Measurements from ENCODE around the gene OR2J2.
"Not testable (repeated sequence)": the region's sequence is repeated elsewhere in the genome, so short reads cannot be mapped to it uniquely, and the experiment has no call there.

OR2J2 gene

DNA sequence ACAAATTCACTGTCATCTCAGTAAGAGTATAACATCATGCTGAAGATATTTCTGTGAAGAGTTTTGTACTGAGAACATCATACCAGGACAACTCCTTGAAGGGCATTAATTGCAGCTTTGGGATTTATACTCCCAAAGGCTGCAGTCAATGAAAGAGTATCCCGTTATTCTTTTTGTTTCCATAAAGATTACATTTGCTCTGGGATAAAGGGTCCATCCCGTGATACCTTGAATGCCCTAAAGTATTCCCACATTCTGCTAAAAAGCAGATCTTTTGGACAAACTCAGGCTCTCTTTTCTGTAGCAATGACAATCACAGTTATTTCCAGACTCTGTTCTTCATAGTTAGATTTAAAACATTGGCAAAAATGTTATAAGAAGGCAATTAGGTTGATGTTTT, at the start of gene OR2J2:
Gene OR2J2 (plus strand): TSS at position 301 of the 400 bp plus-strand sequence. CDS start 2,729 bp downstream, outside the sequence.
- DNase-seq (ENCODE audit: insufficient read length, low spot score); FAIRE-seq: not testable (repeated sequence)

DNA sequence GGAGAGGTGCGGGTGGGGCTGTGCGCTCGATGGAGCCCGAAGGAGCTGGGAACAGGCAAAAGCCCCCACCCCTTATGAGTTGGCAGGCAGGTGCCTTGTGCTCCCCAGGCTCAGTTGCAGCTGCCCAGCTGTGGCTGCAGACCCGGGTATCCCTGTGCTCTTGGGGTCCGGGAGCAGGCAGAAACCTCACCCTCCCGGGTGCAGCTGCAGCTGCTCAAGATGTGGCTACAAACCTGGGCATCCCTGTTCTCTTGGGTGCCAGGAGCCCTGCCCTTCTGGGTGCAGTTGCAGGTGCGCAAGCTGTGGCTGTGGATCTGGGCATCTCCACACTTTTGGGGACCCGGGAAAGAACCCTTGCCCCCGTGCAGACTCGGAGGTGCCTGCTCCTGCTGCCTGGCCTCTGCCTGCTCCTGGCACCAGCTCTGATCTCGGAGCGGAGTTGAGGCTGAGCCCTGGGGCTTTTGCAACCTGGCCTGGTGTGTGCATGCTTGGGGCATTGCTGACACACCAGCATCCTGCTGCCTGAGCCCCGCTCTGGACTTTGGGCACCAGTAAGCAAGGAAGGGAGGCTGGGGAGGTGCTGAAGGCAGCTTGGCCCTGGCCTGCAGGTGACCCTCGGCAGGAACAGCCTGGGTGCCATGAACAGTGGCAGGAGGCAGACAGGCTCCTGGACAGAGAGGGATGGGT, 41.2 kb upstream of the OR2J2 start:
- FAIRE-seq (no peak), DNase-seq (ENCODE audit: insufficient read length, low spot score) (no peak)

DNA sequence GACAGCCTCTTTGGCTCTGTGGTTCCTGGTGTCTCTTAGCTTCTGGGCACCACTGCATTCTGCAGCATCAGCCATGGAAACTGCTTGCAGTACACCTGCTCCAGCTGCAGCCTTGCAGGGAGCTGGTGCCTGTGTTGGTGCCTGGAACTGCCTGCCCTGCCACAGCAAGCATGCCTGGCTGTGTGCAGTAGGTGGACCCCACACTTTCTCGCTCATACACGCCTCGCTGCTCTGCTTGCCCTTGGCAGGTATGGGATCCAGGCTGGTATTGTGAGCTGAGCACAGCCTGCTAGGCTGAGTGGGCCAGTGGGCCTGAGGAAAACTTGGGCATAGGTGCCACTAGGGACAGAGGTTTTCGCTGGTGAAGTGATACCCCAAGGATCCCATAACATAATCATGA, 40.1 kb upstream of the OR2J2 start:
- no peak for DNase-seq (ENCODE audit: insufficient read length, low spot score)
- no peak for FAIRE-seq

DNA sequence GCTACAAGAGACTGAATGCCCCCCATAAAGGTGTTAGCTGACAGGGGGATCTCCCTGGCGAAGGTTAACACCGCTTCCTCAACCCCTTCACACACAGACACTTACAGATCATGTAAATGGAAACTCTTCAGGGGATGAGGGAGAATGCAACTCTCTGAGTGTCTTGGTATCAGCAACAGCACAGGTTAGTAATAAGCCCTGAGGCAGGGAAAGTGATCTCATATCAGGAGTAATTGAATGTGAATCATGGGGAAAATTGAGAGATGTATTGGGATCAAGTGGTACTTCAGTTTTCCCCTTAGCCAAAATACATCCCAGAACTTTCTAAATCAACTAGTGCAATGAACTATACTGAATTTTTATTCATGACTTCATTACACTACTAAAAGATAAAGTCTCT, 39.0 kb upstream of the OR2J2 start:
- FAIRE-seq, result no peak
- no peak for DNase-seq (ENCODE audit: insufficient read length, low spot score)

DNA sequence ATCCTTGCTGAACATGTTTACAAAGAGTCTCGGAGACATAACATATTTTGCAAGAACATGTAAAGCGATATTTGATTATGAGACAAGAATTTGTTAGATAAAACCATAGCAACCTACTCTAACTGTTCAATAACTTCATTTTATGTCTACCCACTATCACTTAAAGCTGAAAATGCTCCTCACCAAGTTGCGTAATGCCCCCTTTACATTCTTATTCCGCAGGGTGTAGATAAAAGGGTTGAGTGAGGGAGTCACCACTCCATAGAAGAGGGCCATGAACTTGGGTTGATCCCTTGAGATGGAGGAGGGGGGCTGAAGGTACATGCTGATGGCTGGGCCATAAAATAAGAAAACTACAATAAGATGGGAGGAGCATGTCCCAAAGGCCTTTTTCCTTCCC, 33.0 kb upstream of the OR2J2 start:
- DNase-seq (ENCODE audit: insufficient read length, low spot score) (no peak), FAIRE-seq (no peak)

DNA sequence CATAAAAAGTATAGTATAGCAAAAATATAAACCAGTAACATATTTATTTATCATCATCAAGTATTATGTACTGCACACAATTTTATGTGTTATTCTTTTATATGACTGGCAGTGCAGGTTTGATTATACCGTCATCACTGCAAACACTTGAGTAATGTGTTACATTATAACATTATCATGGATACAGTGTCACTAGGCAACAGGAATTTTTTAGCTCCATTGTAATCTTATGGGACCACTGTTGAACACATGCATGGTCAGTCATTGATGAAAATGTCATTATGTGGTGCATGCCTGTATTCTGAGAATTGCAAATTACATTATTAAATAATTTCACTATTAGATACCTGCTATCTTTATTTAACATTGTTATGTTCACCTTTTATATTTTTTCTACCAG, 29.1 kb upstream of the OR2J2 start:
- DNase-seq (ENCODE audit: insufficient read length, low spot score) (no peak), FAIRE-seq (no peak)

DNA sequence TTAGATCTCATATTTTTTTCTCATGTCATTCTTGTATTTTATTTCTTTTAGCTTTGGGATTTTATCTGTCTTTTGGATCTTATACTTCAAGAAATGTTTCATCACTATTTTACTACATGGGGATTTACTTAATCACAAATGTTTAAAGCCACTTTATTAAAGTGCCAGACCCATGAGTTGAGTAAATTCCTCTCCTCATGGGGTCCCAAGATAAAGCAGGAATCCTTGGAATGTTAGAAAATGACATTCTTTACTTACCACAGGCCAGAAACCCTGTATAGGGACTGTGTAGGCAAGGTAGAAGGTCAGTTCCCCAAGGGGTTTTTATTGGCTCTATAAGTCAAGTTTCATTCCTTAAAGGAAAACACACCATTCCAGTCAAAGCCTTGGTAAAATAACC, 28.4 kb upstream of the OR2J2 start:
- no peak for FAIRE-seq
- DNase-seq (ENCODE audit: insufficient read length, low spot score), result peak; percentile 5

DNA sequence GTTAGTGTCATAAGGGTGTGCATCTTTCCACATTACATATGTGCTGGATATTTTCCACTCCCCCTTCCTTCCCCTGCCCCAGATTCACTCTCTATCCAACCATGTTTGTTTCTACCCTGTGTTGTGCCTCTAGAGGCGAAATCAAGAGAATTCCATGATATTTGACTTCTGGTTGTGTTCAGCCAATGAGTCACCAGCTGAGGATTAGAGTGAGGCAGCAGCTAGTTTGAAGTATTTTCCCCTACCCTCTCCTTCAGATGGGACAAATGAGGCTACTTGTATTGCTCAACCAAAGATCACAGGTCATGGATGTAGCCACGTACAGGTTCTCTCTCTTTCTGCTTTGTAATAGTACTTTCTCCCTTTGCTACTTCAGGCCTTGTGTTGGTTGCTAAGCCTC, 24.5 kb upstream of the OR2J2 start:
- DNase-seq (ENCODE audit: insufficient read length, low spot score), result no peak
- FAIRE-seq, result no peak

DNA sequence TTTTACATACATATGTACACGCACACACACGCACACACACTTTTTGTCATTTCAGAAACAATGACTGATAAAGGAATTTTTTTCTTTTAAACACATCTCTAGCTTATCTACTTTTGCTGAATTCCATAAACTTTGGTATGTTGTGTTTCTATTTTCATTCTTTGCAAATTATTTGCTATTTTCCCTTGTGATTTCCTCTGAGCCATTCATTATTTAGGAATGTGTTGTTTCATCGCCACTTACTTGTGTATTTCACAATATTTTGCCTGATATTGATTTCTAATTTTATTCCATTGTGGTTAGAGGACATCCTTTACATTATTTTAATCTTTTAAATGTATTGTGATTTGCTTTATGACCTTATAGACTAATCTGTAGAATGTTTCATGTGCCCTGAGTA, 23.6 kb upstream of the OR2J2 start:
- FAIRE-seq, result no peak
- no peak for DNase-seq (ENCODE audit: insufficient read length, low spot score)

DNA sequence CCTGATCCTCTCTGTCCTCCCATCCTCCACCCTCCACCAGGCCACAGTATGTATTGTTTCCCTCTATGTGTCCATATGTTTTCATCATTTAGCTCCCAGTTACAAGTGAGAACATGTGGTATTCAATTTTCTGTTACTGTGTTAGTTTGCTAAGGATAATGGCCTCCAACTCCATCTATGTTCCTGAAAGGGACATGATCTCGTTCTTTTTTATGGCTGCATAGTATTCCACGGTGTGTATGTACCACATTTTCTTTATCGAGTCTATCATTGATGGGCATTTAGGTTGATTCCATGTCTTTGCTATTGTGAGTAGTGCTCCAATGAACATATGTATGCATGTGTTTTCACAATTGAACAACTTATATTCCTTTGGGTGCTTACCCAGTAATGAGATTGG, 21.3 kb upstream of the OR2J2 start:
- not testable (repeated sequence) for DNase-seq (ENCODE audit: insufficient read length, low spot score); FAIRE-seq

DNA sequence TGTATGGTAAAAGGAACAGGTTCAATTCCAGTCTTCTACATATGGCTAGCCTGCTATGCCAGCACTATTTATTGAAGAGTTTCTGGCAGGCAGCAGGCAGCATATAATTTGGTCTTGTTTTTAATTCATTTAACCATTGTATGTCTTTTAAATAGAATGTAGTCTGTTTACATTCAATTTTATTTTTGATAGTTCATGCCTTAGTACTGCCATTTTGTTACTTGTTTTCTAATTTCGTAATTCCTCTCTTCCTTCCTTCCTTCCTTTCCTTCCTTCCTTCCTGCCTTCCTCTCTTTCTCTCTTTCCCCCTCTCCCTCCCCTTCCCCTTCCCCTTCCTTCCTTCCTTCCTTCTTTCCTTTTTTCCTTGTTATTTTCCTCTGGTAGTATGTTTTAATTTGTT, 17.6 kb upstream of the OR2J2 start:
- FAIRE-seq, result no peak
- DNase-seq (ENCODE audit: insufficient read length, low spot score), result no peak

DNA sequence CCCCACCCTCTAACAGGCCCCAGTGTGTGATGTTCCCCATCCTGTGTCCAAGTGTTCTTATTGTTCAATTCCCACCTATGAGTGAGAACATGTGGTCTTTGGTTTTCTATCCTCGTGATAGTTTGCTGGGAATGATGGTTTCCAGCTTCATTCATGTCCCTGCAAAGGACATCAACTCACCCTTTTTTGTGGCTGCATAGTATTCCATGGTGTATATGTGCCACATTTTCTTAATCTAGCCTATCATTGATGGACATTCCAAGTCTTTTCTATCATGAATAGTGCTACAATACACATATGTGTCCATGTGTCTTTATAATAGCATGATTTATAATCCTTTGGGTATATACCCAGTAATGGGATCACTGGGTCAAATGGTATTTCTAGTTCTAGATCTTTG, 15.5 kb upstream of the OR2J2 start:
- not testable (repeated sequence) for FAIRE-seq; DNase-seq (ENCODE audit: insufficient read length, low spot score)

DNA sequence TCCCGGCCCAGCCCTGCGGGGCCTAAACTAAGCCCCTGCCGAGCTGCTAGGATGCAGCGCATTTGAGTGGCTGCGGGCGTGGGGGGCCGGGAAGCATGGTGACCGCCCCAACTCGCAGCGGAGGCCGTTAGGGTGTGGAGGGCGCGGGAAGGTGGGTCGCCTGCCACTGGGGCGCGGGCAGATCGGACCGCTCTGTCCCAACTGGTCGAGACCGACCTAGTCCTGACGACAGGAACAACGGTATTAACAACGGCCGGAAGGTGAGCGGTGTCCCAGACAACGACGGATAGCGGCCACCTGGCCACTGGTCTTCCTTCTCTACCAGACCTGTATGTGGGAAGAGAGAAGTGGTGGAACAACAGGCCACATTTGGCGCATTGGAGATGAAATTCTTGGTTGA, 10.8 kb upstream of the OR2J2 start:
- not testable (repeated sequence) for FAIRE-seq; DNase-seq (ENCODE audit: insufficient read length, low spot score)

DNA sequence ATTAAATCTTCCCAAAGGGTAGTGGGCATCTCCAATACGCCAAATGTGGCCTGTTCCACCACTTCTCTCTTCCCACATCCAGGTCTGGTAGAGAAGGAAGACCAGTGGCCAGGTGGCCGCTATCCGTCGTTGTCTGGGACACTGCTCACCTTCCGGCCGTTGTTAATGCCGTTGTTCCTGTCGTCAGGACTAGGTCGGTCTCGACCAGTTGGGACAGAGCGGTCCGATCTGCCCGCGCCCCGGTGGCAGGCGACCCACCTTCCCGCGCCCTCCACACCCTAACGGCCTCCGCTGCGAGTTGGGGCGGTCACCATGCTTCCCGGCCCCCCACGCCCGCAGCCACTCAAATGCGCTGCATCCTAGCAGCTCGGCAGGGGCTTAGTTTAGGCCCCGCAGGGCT, 5.1 kb upstream of the OR2J2 start:
- DNase-seq (ENCODE audit: insufficient read length, low spot score); FAIRE-seq: not testable (repeated sequence)

DNA sequence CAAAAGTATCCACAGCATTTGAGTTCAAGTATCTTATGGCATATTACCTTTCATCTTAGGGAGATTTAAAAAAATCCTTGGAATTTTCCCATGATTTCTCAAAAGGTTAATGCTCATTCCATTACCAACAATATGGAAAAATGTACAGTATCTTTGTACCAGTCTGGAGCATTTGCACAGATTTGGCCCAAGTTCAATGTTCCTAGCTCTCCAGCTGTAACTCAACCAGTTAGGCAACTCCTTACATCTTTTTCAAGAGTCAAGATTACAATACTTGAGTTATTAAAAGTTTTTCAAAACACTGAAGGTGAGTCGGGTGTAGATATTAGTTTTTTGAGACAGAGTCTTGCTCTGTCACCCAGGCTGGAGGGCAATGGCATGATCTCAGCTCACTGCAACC, 1.0 kb downstream of the OR2J2 start:
- no peak for DNase-seq (ENCODE audit: insufficient read length, low spot score)
- FAIRE-seq, result no peak

DNA sequence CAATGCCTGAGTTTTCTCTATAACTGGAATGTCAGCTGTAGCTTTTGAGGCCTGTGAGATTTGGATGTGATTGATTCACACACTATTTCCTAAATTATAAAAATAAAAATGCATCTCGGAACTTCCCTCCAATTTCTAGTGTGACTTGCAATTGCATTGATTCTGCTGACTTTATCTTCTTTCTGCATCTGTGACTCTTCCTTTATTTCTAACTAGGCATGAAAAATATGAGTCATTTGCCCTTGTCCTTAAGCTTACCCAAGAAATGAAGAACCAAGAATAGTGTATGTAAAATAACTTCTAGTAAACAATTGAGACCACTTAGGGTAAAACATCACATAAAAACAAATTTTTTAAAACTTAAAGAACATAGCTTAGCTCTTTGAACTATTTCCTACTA, 12.9 kb downstream of the OR2J2 start:
- FAIRE-seq, result no peak
- DNase-seq (ENCODE audit: insufficient read length, low spot score), result no peak

DNA sequence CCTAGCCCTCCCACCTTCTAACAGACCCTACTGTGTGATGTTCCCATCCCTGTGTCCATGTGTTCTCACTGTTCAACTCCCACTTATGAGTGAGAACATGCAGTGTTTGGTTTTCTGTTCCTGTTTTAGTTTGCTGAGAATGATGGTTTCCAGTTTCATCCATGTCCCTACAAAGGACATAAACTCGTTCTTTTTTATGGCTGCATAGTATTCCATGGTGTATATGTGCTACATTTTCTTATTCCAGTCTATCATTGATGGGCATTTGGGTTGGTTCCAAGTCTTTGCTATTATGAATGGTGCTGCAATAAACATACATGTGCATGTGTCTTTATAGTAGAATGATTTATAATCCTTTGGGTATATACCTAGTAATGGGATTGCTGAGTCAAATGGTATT, 18.0 kb downstream of the OR2J2 start:
- DNase-seq (ENCODE audit: insufficient read length, low spot score); FAIRE-seq: not testable (repeated sequence)

DNA sequence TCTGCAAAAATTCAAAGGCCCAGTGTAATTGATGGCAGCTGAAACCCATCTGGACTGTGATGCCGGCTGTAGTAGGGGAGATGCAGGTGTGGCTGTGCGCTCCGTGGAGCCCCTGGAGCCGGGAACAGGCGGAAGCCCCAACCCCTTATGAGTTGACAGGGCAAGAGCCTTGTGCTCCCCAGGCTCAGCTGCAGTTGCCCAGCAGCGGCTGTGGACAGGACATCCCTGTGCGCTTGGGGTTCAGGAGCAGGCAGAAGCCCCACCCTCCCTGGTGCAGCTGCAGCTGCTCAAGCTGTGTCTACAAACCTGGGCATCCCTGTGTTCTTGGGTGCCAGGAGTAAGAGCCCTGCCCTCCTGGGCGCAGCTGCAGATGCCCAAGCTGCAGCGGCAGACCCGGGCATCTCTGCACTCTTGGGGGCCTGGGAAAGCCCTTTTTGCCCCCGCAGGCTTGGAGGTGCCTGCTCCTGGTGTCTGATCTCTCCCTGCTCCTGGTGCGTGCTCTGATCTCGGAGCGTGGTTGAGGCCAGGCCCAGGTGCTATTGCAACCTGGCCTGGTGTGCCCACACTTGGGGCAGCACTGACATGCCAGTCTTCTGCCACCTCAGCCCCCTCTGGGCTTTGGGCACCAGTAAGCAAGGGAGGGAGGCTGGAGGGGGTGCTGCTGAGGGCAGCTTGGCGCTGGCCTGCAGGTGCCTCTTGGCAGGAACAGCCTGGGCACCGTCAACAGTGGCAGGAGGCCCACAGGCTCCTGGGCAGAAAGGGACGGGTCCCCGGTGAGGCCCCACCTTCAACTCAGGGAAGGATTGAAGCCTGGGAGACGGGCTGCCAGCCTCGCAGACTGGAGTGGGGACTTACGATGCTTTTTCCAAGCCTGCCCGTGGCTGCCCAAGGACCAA, 30.3 kb downstream of the OR2J2 start:
- FAIRE-seq (no peak), DNase-seq (ENCODE audit: insufficient read length, low spot score) (no peak)

DNA sequence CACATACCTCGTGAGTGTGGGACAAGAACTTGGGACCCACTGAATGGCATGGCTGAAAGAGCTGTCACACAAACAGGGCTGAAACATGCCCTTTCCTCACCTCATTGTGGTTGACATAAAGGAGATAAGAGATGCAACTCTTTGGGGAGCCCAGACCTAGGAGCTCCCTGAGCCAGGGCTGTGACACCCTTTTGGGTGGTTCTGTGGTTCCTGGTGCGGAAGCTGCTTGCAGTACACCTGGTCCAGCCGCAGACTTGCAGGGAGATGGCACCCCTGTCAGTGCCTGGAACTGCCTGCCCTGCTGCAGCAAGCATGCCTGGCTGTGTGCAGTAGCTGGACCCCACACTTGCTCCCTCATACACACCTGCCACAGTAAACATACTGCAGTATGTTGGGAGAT, 31.3 kb downstream of the OR2J2 start:
- no peak for FAIRE-seq

DNA sequence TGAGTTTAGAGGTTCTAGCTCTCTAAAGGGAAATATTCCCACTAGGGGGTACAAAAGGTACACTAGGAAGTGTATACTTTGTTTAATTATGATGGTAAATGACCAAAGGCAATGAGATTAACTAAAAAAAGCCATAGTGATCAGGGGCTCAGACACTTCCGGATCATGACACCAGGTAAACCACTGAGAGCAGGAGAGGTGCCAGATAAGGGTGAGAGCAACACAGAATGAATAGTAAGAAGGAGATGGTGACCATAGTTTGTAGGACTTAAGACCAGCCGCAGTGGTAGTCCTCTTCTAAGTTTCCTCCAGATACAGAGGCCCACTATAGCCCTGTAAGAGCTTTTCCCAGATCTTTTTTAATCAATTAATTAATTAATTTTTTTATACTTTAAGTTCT, 40.8 kb downstream of the OR2J2 start:
- FAIRE-seq (no peak), DNase-seq (ENCODE audit: insufficient read length, low spot score) (no peak)

More for the DNA sequence above, 31.3 kb downstream of the OR2J2 start:
- no peak for DNase-seq (ENCODE audit: insufficient read length, low spot score)

DNA sequence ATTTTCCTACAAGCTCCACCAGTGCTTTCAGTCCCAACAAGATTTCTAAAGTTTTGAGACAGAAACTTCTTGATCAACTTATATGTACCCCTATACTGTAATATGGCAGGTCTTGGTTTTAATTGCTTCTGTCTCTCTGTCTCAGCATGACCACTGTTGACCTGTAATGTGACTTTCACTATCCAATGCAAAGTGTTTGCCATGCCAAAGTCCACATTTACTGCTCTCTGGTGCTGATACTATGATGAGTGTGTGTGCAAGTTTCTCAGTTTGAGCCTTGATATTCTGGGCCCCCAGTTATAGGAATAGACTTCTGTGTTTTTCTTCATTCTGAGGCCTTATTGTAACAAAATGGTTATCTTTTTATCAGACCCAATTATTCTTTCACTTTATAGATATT, 45.8 kb downstream of the OR2J2 start:
- no peak for DNase-seq (ENCODE audit: insufficient read length, low spot score)
- no peak for FAIRE-seq

DNA sequence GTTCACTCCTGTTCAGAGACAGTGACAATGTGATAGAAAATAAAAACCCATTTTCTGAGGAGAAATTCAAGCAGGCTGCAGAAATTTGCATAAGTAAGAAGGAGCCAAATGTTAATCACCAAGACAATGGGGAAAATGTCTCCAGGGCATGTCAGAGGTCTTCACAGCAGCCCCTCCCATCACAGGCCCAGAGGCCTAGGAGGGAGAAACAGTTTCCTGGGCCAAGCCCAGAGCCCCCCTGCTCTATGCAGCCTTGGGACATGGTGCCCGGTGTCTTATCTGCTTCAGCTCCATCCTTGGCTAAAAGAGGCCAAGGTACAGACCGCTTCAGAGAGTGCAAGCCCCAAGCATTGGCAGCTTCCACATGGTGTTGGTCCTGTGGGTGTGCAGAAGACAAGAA, 46.5 kb downstream of the OR2J2 start:
- FAIRE-seq; DNase-seq (ENCODE audit: insufficient read length, low spot score): not testable (repeated sequence)

Data from HTR-8/SVneo (cell line).